Mammary epithelial cell (primary cell): ENCODE data around the gene GIMAP7.

Source experiments
- CTCF ChIP-seq, 2 donors: IDR thresholded peaks in 1 of 2; conservative IDR thresholded peaks in 1 of 2; 2 replicates each; pipeline ENCODE4 v1.5.1; 2011 to 2012; ENCODE audit warnings: inconsistent platforms in 2 of 2, low read length in 2 of 2, mild to moderate bottlenecking in 2 of 2, control low read depth in 1 of 2, low read depth in 1 of 2; ENCODE audit not compliant: insufficient read depth in 1 of 2; ENCODE audit errors: extremely low read depth in 1 of 2
- EZH2 ChIP-seq: IDR thresholded peaks from 2 replicates; pipeline ENCODE4 v1.6.1; 2012; ENCODE audit warnings: low read length, inconsistent platforms, borderline replicate concordance

GRCh38 chr7:150514748-150515222, at the start of gene GIMAP7:
- no peak for TF ChIP-seq EZH2
- TF ChIP-seq CTCF (conservative IDR thresholded peaks at IDR 0.05 in 1 of 2, IDR thresholded peaks at IDR 0.05 in 1 of 2; ENCODE audit: extremely low read depth in 1 of 2, insufficient read depth in 1 of 2, low read depth in 1 of 2, low read length in 2 of 2) = no peak
